Neural crest cell (in vitro differentiated cells): ENCODE measurements around the gene TRIM71. TPM values are rescaled to one million over a fixed set of nuclear protein-coding genes. Genes with fewer than 3 reads are reported as not detected.

Experiments used
- DNase-seq: peaks from one replicate; pipeline ENCODE4 v3.0.0; 2021; ENCODE audit warnings: low read depth, mixed read lengths, low spot score
- H3K27ac Mint-ChIP-seq: one replicate; pipeline ENCODE4 v1.8.0; 2021; ENCODE audit warnings: mild to moderate bottlenecking, mixed read lengths; ENCODE audit not compliant: unreplicated experiment
- H3K27me3 Mint-ChIP-seq: 2 replicates; pipeline ENCODE4 v1.8.0; 2021; ENCODE audit warnings: low read depth, mild to moderate bottlenecking, mixed read lengths
- H3K36me3 Mint-ChIP-seq: 2 replicates; pipeline ENCODE4 v1.8.0; 2021; ENCODE audit warnings: low read depth, mild to moderate bottlenecking, mixed read lengths
- H3K4me1 Mint-ChIP-seq: 2 replicates; pipeline ENCODE4 v1.8.0; 2021; ENCODE audit warnings: mixed read lengths
- H3K4me3 Mint-ChIP-seq: one replicate; pipeline ENCODE4 v1.8.0; 2021; ENCODE audit warnings: mild to moderate bottlenecking, mixed read lengths
- H3K9me3 Mint-ChIP-seq: 2 replicates; pipeline ENCODE4 v1.8.0; 2021; ENCODE audit warnings: mixed read lengths
- total RNA-seq: library from RNA; stranded (reverse); gene quantifications from 2 replicates; pipeline ENCODE4 v1.2.1, GENCODE V29; 2021
- TF ChIP-seq, protein P1 (sequence below): fragments of 200-600 bp; sonication (generic); conservative IDR thresholded peaks from 2 replicates; pipeline ENCODE4 v1.5.0; 2021; ENCODE audit warnings: antibody characterized with exemption, mild to moderate bottlenecking

Gene TRIM71
- total RNA-seq, 1 donor from 2014 or later: 92.4 TPM

GRCh38 chr3:32883817-32884216 lies 66.0 kb downstream of the TRIM71 start:
- Mint-ChIP-seq H3K4me3 (peak overlapping the region; percentile 20), H3K4me1 (peaks cover 52% of the 10 kb centered on the region), H3K36me3 (peaks cover 19% of the 10 kb centered on the region)

GRCh38 chr3:32884591-32884990 lies 66.8 kb downstream of the TRIM71 start:
- Mint-ChIP-seq H3K4me1 (peaks cover 53% of the 10 kb centered on the region), H3K27ac (no peak overlapping the region), H3K36me3 (peaks cover 22% of the 10 kb centered on the region), H3K27me3 (no peaks in the 10 kb centered on the region), H3K4me3 (peak overlapping the region; percentile 20), H3K9me3 (no peaks in the 10 kb centered on the region)
- DNase-seq: no peak
- TF ChIP-seq, protein P1, sequence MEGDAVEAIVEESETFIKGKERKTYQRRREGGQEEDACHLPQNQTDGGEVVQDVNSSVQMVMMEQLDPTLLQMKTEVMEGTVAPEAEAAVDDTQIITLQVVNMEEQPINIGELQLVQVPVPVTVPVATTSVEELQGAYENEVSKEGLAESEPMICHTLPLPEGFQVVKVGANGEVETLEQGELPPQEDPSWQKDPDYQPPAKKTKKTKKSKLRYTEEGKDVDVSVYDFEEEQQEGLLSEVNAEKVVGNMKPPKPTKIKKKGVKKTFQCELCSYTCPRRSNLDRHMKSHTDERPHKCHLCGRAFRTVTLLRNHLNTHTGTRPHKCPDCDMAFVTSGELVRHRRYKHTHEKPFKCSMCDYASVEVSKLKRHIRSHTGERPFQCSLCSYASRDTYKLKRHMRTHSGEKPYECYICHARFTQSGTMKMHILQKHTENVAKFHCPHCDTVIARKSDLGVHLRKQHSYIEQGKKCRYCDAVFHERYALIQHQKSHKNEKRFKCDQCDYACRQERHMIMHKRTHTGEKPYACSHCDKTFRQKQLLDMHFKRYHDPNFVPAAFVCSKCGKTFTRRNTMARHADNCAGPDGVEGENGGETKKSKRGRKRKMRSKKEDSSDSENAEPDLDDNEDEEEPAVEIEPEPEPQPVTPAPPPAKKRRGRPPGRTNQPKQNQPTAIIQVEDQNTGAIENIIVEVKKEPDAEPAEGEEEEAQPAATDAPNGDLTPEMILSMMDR: no peak

More at GRCh38 chr3:32883817-32884216, 66.0 kb downstream of the TRIM71 start:
- no peak for DNase-seq
- Mint-ChIP-seq H3K9me3 (no peaks in the 10 kb centered on the region), H3K27ac (no peak overlapping the region), H3K27me3 (no peaks in the 10 kb centered on the region)
- TF ChIP-seq, protein P1: no peak

DNA sequence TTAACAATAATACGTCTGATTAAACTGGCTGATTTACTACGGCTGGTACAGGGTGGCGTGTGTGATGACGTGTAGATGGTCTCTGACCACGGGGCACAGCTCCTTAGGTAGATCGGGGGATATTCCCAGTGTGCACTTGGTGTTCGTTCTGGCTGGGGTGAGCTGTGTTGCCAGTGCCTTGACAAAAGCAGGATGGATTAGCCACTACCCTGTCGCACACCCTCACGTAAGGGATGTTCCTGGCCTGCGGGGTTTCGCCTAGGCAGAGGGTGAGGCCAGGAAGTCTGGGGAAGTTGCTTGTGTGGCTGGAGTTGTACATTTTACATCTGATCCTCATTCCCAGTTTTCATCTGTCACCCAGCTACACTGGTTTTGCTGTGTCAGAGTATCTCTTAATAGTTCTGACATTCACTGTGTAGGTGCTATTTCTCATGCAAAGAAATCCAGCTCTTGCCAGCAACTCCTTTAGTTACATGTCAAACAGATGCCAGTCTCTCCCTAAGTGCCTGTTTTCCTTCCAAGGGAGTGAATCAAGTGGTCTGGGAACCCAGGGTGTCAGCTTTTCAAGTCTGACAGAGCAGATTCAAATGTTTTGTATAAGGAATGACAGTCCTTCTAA lies 67.6 kb downstream of the TRIM71 start:
- Mint-ChIP-seq H3K27me3 (no peaks in the 10 kb centered on the region), H3K4me1 (peaks cover 53% of the 10 kb centered on the region), H3K36me3 (peaks cover 27% of the 10 kb centered on the region), H3K9me3 (no peaks in the 10 kb centered on the region), H3K4me3 (no peak overlapping the region), H3K27ac (no peak overlapping the region)
- TF ChIP-seq, protein P1: no peak
- DNase-seq: no peak

DNA sequence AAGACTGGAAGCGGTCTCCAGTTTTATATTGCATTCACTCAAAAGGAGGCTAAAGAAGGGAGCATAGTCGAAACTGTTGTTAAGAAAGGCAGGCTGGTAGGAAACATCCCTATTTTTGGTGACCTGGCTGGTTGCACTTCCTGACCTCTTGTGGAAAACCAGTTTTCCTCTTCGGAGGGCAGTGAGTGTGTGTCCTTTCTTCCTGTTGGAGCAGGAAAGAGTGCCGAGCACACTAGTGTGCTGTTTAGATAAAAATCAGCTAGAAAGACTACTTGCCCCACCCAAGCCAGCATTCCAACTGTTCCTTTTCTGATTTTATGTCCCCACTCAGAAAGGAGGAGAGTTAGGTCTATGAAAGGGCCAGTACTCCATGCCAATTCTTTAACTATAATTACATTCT lies 68.5 kb downstream of the TRIM71 start:
- TF ChIP-seq, protein P1: no peak
- Mint-ChIP-seq H3K9me3 (no peaks in the 10 kb centered on the region), H3K4me3 (no peak overlapping the region), H3K27ac (peak overlapping the region; percentile 83), H3K36me3 (peaks cover 28% of the 10 kb centered on the region), H3K27me3 (no peaks in the 10 kb centered on the region), H3K4me1 (peaks cover 52% of the 10 kb centered on the region)
- no peak for DNase-seq

DNA sequence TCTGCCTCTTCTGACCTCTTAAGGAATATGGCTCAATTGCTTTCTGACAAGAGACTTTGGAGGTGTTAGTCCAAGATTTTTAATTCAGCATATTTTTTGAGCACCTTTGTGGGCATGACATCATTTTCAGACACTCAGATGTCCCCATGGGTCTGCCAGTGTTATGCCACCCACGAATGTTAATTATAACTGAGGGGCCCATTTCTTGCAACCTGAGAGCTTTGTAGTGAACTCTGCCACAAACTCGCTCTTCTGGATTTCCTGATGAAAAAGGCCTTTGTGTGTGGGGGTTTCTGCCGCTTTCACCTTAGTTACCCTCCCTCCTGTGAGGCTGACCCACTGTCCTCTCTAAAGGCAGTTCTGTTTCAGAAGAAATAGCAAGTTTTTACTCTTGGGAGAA lies 69.1 kb downstream of the TRIM71 start:
- Mint-ChIP-seq H3K36me3 (peaks cover 29% of the 10 kb centered on the region), H3K9me3 (no peaks in the 10 kb centered on the region), H3K27me3 (no peaks in the 10 kb centered on the region), H3K27ac (no peak overlapping the region), H3K4me1 (peaks cover 47% of the 10 kb centered on the region), H3K4me3 (no peak overlapping the region)
- TF ChIP-seq, protein P1: no peak
- DNase-seq: no peak
